K562 (cell line): Measurements from ENCODE around the gene TNFSF18. TPM values are rescaled to one million over a fixed set of nuclear protein-coding genes. Genes with fewer than 3 reads are reported as not detected.

Source experiments
- ATAC-seq: fragments of 200-7000 bp; cut with Tn5 transposase; 3 replicates; pipeline ENCODE4 v1.9.1; 2020; ENCODE audit warnings: moderate library complexity
- BruUV-seq: library from RNA; stranded (reverse); fragments of 400-500 nt; replicated peaks from 2 replicates; lab custom pipeline; 2021; lab: Mats Ljungman, UMichigan
- CTCF ChIA-PET: fragments of 300-600 bp; formaldehyde crosslinking; extraction: SDS; loops from one replicate; lab custom pipeline; 2021; ENCODE audit warnings: low intra/inter-chr PET ratio; lab: Yijun Ruan, JAX
- POLR2A ChIA-PET: fragments of 300-600, 350-650 bp; sonication (Branson Sonifier 250); formaldehyde crosslinking; extraction: SDS; loops from one replicate; lab custom pipeline; 2021; ENCODE audit warnings: antibody characterized with exemption, inconsistent platforms; lab: Yijun Ruan, JAX
- DNase-seq, 4 experiments: peaks; one replicate each; pipeline versions ENCODE4 v3.0.0 to v3.0.0-alpha.2; 2011 to 2018; ENCODE audit warnings: low spot score in 3 of 4, mixed read lengths in 3 of 4; ENCODE audit errors: extremely low read depth in 1 of 4
- FAIRE-seq: peaks from 2 replicates; lab custom pipeline; 2011; peaks lifted over from hg19 to GRCh38; lab: Jason Lieb, UNC
- H2AFZ ChIP-seq: 2 replicates; pipeline ENCODE4 v1.6.0; 2011; ENCODE audit warnings: low read depth, low read length, control low read depth, inconsistent platforms
- H3K27ac ChIP-seq: fragments of 200-600 bp; 3 replicates; pipeline ENCODE4 v1.8.0; 2011; ENCODE audit warnings: low read depth, mild to moderate bottlenecking, control low read depth, inconsistent platforms, low read length, moderate library complexity, mixed read lengths; ENCODE audit errors: extremely low read depth
- H3K27me3 ChIP-seq, 2 experiments: fragments of 300-600 bp in 1 of 2; 2 replicates in 1 of 2; 3 replicates in 1 of 2; pipeline versions ENCODE4 v1.6.0 to v1.8.0; 2011; ENCODE audit warnings: inconsistent platforms in 2 of 2, low read length in 2 of 2, mild to moderate bottlenecking in 1 of 2, mixed read lengths in 1 of 2, moderate library complexity in 1 of 2; ENCODE audit not compliant: control insufficient read depth in 2 of 2, insufficient read depth in 2 of 2
- H3K36me3 ChIP-seq: fragments of 300-600 bp; 3 replicates; pipeline ENCODE4 v1.8.0; 2011; ENCODE audit warnings: mild to moderate bottlenecking, low read length, inconsistent platforms; ENCODE audit not compliant: control insufficient read depth, insufficient read depth
- H3K4me1 ChIP-seq, 2 experiments: fragments of 200-600 bp in 1 of 2; replicated peaks in 1 of 2; 2 replicates in 1 of 2; 3 replicates in 1 of 2; pipeline versions ENCODE4 v1.5.1 to v1.8.0; 2011; ENCODE audit warnings: inconsistent platforms in 2 of 2, low read length in 2 of 2, mild to moderate bottlenecking in 1 of 2, mixed read lengths in 1 of 2, moderate library complexity in 1 of 2; ENCODE audit not compliant: control insufficient read depth in 2 of 2, insufficient read depth in 2 of 2
- H3K4me2 ChIP-seq: 2 replicates; pipeline ENCODE4 v1.6.1; 2011; ENCODE audit warnings: low read length, control low read depth, inconsistent platforms, mixed read lengths; ENCODE audit not compliant: insufficient read depth
- H3K4me3 ChIP-seq: fragments of 200-600 bp; sonication (generic), shearing (Covaris generic); 2 replicates; pipeline ENCODE4 v1.5.1; 2016; ENCODE audit warnings: control low read depth, inconsistent platforms
- H3K79me2 ChIP-seq: fragments of 200-600 bp; 3 replicates; pipeline ENCODE4 v1.8.0; 2011; ENCODE audit warnings: low read length, inconsistent platforms; ENCODE audit not compliant: control insufficient read depth, insufficient read depth
- H3K9ac ChIP-seq, 2 experiments: 2 replicates each; pipeline versions ENCODE4 v1.6.0 to v1.6.1; 2011; ENCODE audit warnings: low read depth in 2 of 2, low read length in 2 of 2, control low read depth in 1 of 2, inconsistent platforms in 1 of 2, mild to moderate bottlenecking in 1 of 2, mixed read lengths in 1 of 2; ENCODE audit not compliant: insufficient read depth in 1 of 2
- H3K9me1 ChIP-seq: one replicate; pipeline ENCODE4 v1.6.0; 2011; ENCODE audit warnings: inconsistent platforms, mild to moderate bottlenecking, low read length, moderate library complexity; ENCODE audit not compliant: control insufficient read depth, insufficient read depth
- H3K9me3 ChIP-seq: replicated peaks from 2 replicates; pipeline ENCODE4 v1.5.1; 2011; ENCODE audit warnings: low read depth, low read length, inconsistent platforms; ENCODE audit not compliant: control insufficient read depth, insufficient read depth
- H4K20me1 ChIP-seq: replicated peaks from 2 replicates; pipeline ENCODE4 v1.6.1; 2011; ENCODE audit warnings: low read length, inconsistent platforms, mixed read lengths; ENCODE audit not compliant: control insufficient read depth, insufficient read depth
- CBX1 ChIP-seq: sonication (generic); IDR thresholded peaks from 2 replicates; pipeline ENCODE4 v1.6.1; 2016; ENCODE audit warnings: antibody characterized with exemption, low read depth, mild to moderate bottlenecking
- CHD1 ChIP-seq: fragments of 200-600 bp; sonication (generic); IDR thresholded peaks from one replicate; pipeline ENCODE4 v1.6.1; 2012; ENCODE audit warnings: mild to moderate bottlenecking, moderate library complexity, low read length, inconsistent platforms
- HDAC6 ChIP-seq: IDR thresholded peaks from 2 replicates; pipeline ENCODE4 v1.6.1; 2012; ENCODE audit warnings: low read depth, mild to moderate bottlenecking, control low read depth, inconsistent platforms, low read length, moderate library complexity
- KDM5B ChIP-seq: fragments of 200-600 bp; sonication (generic); IDR thresholded peaks from 2 replicates; pipeline ENCODE4 v1.6.1; 2012; ENCODE audit warnings: low read depth, mild to moderate bottlenecking, moderate library complexity, low read length, control low read depth, inconsistent platforms; ENCODE audit not compliant: insufficient replicate concordance
- NR2C1 ChIP-seq, 2 experiments: fragments of 450-650 bp; IDR thresholded peaks; 2 replicates each; pipeline ENCODE4 v1.6.1; 2017; ENCODE audit warnings: mild to moderate bottlenecking in 2 of 2, antibody characterized with exemption in 1 of 2, inconsistent platforms in 1 of 2, missing compliant biosample characterization in 1 of 2, missing genetic modification characterization in 1 of 2
- RBM14 ChIP-seq: fragments of 200-400 bp; formaldehyde crosslinking; IDR thresholded peaks from 2 replicates; pipeline ENCODE4 v1.6.1; 2018; ENCODE audit warnings: low read depth, mild to moderate bottlenecking, low read length, moderate library complexity, borderline replicate concordance; ENCODE audit not compliant: insufficient read depth
- SMAD2 ChIP-seq: fragments of 150-350 bp; IDR thresholded peaks from 2 replicates; pipeline ENCODE4 v1.6.1; 2014; ENCODE audit warnings: low read depth, mild to moderate bottlenecking, low read length
- SRSF3 ChIP-seq: fragments of 200-400 bp; formaldehyde crosslinking; IDR thresholded peaks from 2 replicates; pipeline ENCODE4 v1.6.1; 2016; ENCODE audit warnings: mild to moderate bottlenecking, low read length, moderate library complexity; ENCODE audit not compliant: insufficient read depth
- ZC3H8 ChIP-seq: fragments of 450-650 bp; IDR thresholded peaks from 2 replicates; pipeline ENCODE4 v1.6.1; 2017
- ZEB2 ChIP-seq: fragments of 450-650 bp; IDR thresholded peaks from 2 replicates; pipeline ENCODE4 v1.6.1; 2016
- WGBS: fragments of 100-300 bp; shearing (Covaris generic); methylation state at CpG from one replicate; pipeline ENCODE4 v1.1.6; 2016; ENCODE audit warnings: low coverage, mixed read lengths; ENCODE audit not compliant: insufficient coverage; ENCODE audit errors: missing lambda C conversion rate; 5-methylcytosine and 5-hydroxymethylcytosine counted together
- in situ Hi-C: fragments of 300-500 bp; cut with MboI; formaldehyde crosslinking; loops from 4 replicates; pipeline ENCODE4 v1.15.0; 2018; ENCODE audit warnings: inconsistent platforms, mixed read lengths
- intact Hi-C: fragments of 100-400 bp; cut with micrococcal nuclease; formaldehyde crosslinking; loops from 2 replicates; pipeline ENCODE4 v1.14.2; 2022
- polyA plus RNA-seq, 8 experiments: library from polyadenylated mRNA; depleted of rRNA in 4 of 8; stranded (reverse) in 5 of 8; unstranded in 3 of 8; fragments of >200 nt; fragmentation: Nextera tagmentation in 2 of 8; fragmentation: Illumina TruSeq in 1 of 8; extraction: Ambion mirVana in 2 of 8; extraction: Trizol in 1 of 8; gene quantifications; 2 replicates each; pipeline versions ENCODE4 v1.2.1 to v1.2.3, GENCODE V29; 2011 to 2014; ENCODE audit warnings: inconsistent platforms in 1 of 8, missing spikeins in 1 of 8
- total RNA-seq, 7 experiments: library from RNA; depleted of rRNA in 6 of 7; stranded (reverse); fragments of >200 nt in 6 of 7; fragmentation: Illumina TruSeq in 2 of 7; extraction: Trizol in 2 of 7; gene quantifications; 2 replicates each; pipeline versions ENCODE4 v1.2.1 to v1.2.3, GENCODE V29; 2011 to 2021; ENCODE audit warnings: low replicate concordance in 1 of 7
- TF ChIP-seq, protein P1 (sequence below): sonication (generic); formaldehyde crosslinking; IDR thresholded peaks from 2 replicates; pipeline ENCODE4 v1.8.0; 2022; ENCODE audit warnings: mild to moderate bottlenecking, missing genetic modification reagents
- TF ChIP-seq, protein P2 (sequence below), 2 experiments: IDR thresholded peaks; 2 replicates each; pipeline ENCODE4 v1.6.1; 2011; ENCODE audit warnings: borderline replicate concordance in 1 of 2, control low read depth in 1 of 2, low read depth in 1 of 2, low read length in 1 of 2, mild to moderate bottlenecking in 1 of 2, mixed read lengths in 1 of 2, moderate library complexity in 1 of 2; ENCODE audit not compliant: insufficient read depth in 1 of 2, insufficient read length in 1 of 2, poor library complexity in 1 of 2, severe bottlenecking in 1 of 2; ENCODE audit errors: extremely low read depth in 1 of 2
- TF ChIP-seq, protein P3 (sequence below): fragments of 450-650 bp; IDR thresholded peaks from 2 replicates; pipeline ENCODE4 v1.6.1; 2017; ENCODE audit warnings: antibody characterized with exemption, mild to moderate bottlenecking

Gene TNFSF18
- total and polyA plus RNA-seq, 9 of the 15 experiments (the other 6 are each of a cell fraction or from before 2014, with no cell fraction given) = not detected

DNA sequence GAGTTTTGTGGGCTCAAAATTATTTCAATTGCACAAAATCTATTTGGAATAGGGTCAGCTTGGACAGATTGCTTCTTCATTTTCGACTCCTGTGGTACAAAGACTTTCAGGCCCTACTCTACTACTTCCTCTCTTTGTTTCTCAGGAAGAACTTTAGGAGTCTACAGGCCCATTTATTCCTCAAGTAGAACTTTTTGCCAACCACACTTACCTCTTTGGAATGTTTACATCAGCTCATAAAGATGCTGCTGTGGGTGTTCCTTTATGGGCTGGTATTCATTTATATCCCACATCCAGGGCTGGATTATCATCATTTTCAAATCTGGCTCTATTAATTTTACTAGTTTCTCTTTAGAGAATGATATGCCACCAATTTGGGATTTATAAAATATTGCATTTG is 46.3 kb upstream of the TNFSF18 start:
- no TSS peak for BruUV-seq
- Histone ChIP-seq H3K9ac (no peak overlapping the region), H4K20me1 (no peaks in the 10 kb centered on the region), H3K27me3 (no peaks in the 10 kb centered on the region), H3K27ac (no peak overlapping the region), H3K4me2 (no peak overlapping the region), H2AFZ (no peak overlapping the region), H3K4me3 (no peak overlapping the region), H3K9me3 (no peaks in the 10 kb centered on the region), H3K79me2 (no peaks in the 10 kb centered on the region), H3K36me3 (no peaks in the 10 kb centered on the region), H3K4me1 (no peaks in the 10 kb centered on the region), H3K9me1 (no peaks in the 10 kb centered on the region)
- ChIA-PET POLR2A (no interaction called here), CTCF (no interaction called here)
- intact Hi-C loops = no loop called here
- FAIRE-seq = no peak
- no peak for ATAC-seq
- WGBS = 0% methylated on average over 1 of the region's 1 CpG
- no peak for DNase-seq
- in situ Hi-C loops = no loop called here
- TF ChIP-seq SMAD2 (no peak), NR2C1 (IDR thresholded peaks at IDR 0.05) (no peak), NR2C1 (tag; IDR thresholded peaks at IDR 0.05) (no peak), ZC3H8 (no peak), RBM14 (no peak), HDAC6 (no peak), CBX1 (no peak), KDM5B (no peak), CHD1 (no peak), ZEB2 (no peak), SRSF3 (no peak)
- TF ChIP-seq, protein P1, sequence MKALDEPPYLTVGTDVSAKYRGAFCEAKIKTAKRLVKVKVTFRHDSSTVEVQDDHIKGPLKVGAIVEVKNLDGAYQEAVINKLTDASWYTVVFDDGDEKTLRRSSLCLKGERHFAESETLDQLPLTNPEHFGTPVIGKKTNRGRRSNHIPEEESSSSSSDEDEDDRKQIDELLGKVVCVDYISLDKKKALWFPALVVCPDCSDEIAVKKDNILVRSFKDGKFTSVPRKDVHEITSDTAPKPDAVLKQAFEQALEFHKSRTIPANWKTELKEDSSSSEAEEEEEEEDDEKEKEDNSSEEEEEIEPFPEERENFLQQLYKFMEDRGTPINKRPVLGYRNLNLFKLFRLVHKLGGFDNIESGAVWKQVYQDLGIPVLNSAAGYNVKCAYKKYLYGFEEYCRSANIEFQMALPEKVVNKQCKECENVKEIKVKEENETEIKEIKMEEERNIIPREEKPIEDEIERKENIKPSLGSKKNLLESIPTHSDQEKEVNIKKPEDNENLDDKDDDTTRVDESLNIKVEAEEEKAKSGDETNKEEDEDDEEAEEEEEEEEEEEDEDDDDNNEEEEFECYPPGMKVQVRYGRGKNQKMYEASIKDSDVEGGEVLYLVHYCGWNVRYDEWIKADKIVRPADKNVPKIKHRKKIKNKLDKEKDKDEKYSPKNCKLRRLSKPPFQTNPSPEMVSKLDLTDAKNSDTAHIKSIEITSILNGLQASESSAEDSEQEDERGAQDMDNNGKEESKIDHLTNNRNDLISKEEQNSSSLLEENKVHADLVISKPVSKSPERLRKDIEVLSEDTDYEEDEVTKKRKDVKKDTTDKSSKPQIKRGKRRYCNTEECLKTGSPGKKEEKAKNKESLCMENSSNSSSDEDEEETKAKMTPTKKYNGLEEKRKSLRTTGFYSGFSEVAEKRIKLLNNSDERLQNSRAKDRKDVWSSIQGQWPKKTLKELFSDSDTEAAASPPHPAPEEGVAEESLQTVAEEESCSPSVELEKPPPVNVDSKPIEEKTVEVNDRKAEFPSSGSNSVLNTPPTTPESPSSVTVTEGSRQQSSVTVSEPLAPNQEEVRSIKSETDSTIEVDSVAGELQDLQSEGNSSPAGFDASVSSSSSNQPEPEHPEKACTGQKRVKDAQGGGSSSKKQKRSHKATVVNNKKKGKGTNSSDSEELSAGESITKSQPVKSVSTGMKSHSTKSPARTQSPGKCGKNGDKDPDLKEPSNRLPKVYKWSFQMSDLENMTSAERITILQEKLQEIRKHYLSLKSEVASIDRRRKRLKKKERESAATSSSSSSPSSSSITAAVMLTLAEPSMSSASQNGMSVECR (CRISPR knock-in tag) = no peak
- TF ChIP-seq, protein P2, sequence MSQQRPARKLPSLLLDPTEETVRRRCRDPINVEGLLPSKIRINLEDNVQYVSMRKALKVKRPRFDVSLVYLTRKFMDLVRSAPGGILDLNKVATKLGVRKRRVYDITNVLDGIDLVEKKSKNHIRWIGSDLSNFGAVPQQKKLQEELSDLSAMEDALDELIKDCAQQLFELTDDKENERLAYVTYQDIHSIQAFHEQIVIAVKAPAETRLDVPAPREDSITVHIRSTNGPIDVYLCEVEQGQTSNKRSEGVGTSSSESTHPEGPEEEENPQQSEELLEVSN (IDR thresholded peaks at IDR 0.05; ENCODE audit: borderline replicate concordance in 1 of 2, extremely low read depth in 1 of 2, insufficient read depth in 1 of 2, insufficient read length in 1 of 2, low read depth in 1 of 2, low read length in 1 of 2, poor library complexity in 1 of 2, severe bottlenecking in 1 of 2) = no peak
- TF ChIP-seq, protein P3, sequence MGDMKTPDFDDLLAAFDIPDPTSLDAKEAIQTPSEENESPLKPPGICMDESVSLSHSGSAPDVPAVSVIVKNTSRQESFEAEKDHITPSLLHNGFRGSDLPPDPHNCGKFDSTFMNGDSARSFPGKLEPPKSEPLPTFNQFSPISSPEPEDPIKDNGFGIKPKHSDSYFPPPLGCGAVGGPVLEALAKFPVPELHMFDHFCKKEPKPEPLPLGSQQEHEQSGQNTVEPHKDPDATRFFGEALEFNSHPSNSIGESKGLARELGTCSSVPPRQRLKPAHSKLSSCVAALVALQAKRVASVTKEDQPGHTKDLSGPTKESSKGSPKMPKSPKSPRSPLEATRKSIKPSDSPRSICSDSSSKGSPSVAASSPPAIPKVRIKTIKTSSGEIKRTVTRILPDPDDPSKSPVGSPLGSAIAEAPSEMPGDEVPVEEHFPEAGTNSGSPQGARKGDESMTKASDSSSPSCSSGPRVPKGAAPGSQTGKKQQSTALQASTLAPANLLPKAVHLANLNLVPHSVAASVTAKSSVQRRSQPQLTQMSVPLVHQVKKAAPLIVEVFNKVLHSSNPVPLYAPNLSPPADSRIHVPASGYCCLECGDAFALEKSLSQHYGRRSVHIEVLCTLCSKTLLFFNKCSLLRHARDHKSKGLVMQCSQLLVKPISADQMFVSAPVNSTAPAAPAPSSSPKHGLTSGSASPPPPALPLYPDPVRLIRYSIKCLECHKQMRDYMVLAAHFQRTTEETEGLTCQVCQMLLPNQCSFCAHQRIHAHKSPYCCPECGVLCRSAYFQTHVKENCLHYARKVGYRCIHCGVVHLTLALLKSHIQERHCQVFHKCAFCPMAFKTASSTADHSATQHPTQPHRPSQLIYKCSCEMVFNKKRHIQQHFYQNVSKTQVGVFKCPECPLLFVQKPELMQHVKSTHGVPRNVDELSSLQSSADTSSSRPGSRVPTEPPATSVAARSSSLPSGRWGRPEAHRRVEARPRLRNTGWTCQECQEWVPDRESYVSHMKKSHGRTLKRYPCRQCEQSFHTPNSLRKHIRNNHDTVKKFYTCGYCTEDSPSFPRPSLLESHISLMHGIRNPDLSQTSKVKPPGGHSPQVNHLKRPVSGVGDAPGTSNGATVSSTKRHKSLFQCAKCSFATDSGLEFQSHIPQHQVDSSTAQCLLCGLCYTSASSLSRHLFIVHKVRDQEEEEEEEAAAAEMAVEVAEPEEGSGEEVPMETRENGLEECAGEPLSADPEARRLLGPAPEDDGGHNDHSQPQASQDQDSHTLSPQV = no peak
